ENCODE results near the gene SLC6A18. TPM values are rescaled to one million over a fixed set of nuclear protein-coding genes. Genes with fewer than 3 reads are reported as not detected.

SLC6A18 gene
- total RNA-seq, 1 donor from 2014 or later, result not detected

- TF ChIP-seq CTCF (IDR thresholded peaks at IDR 0.05; ENCODE audit: insufficient read depth, low read length, poor library complexity, severe bottlenecking), result no peak
- no peak for DNase-seq (ENCODE audit: low read depth)
- no peak overlapping the region for H3K4me3 ChIP-seq (ENCODE audit: low read depth, low read length)
- peaks cover 2% of the 10 kb centered on the region for H3K27me3 ChIP-seq (ENCODE audit: control insufficient read depth, insufficient read depth, low read length)
- no peaks in the 10 kb centered on the region for H3K36me3 ChIP-seq (ENCODE audit: control insufficient read depth, insufficient read depth, low read length)
Measured at GRCh38 chr5:1217596-1218206, 7.5 kb upstream of the SLC6A18 start.

- H3K27me3 ChIP-seq (ENCODE audit: control insufficient read depth, insufficient read depth, low read length), result peaks cover 2% of the 10 kb centered on the region
- no peak overlapping the region for H3K4me3 ChIP-seq (ENCODE audit: low read depth, low read length)
- H3K36me3 ChIP-seq (ENCODE audit: control insufficient read depth, insufficient read depth, low read length), result no peaks in the 10 kb centered on the region
- TF ChIP-seq CTCF (IDR thresholded peaks at IDR 0.05; ENCODE audit: insufficient read depth, low read length, poor library complexity, severe bottlenecking), result no peak
- no peak for DNase-seq (ENCODE audit: low read depth)
Measured at GRCh38 chr5:1218351-1219080, 6.7 kb upstream of the SLC6A18 start.

- Histone ChIP-seq H3K27me3 (ENCODE audit: control insufficient read depth, insufficient read depth, low read length) (peaks cover 2% of the 10 kb centered on the region), H3K36me3 (ENCODE audit: control insufficient read depth, insufficient read depth, low read length) (no peaks in the 10 kb centered on the region), H3K4me3 (ENCODE audit: low read depth, low read length) (no peak overlapping the region)
- TF ChIP-seq CTCF (IDR thresholded peaks at IDR 0.05; ENCODE audit: insufficient read depth, low read length, poor library complexity, severe bottlenecking), result no peak
- no peak for DNase-seq (ENCODE audit: low read depth)
Measured at GRCh38 chr5:1219098-1219767, 5.9 kb upstream of the SLC6A18 start.

GRCh38 chr5:1219768-1220100 lies 5.4 kb upstream of the SLC6A18 start:
- no peak for TF ChIP-seq CTCF (IDR thresholded peaks at IDR 0.05; ENCODE audit: insufficient read depth, low read length, poor library complexity, severe bottlenecking)

GRCh38 chr5:1220351-1220750 lies 4.8 kb upstream of the SLC6A18 start:
- Histone ChIP-seq H3K4me3 (ENCODE audit: low read depth, low read length) (no peak overlapping the region), H3K36me3 (ENCODE audit: control insufficient read depth, insufficient read depth, low read length) (no peaks in the 10 kb centered on the region), H3K27me3 (ENCODE audit: control insufficient read depth, insufficient read depth, low read length) (peaks cover 2% of the 10 kb centered on the region)
- DNase-seq (ENCODE audit: low read depth), result no peak
- no peak for TF ChIP-seq CTCF (IDR thresholded peaks at IDR 0.05; ENCODE audit: insufficient read depth, low read length, poor library complexity, severe bottlenecking)

More at GRCh38 chr5:1219768-1220100, 5.4 kb upstream of the SLC6A18 start:
- Histone ChIP-seq H3K4me3 (ENCODE audit: low read depth, low read length) (no peak overlapping the region), H3K27me3 (ENCODE audit: control insufficient read depth, insufficient read depth, low read length) (peaks cover 2% of the 10 kb centered on the region), H3K36me3 (ENCODE audit: control insufficient read depth, insufficient read depth, low read length) (no peaks in the 10 kb centered on the region)
- no peak for DNase-seq (ENCODE audit: low read depth)

All from kidney epithelial cell (primary cell).